ENCODE data around the gene C2CD5. TPM values are rescaled to one million over a fixed set of nuclear protein-coding genes. Genes with fewer than 3 reads are reported as not detected.

Gene C2CD5
- total and polyA plus RNA-seq, 2 donors (not counting 1 experiment from before 2014, with no cell fraction given), result 26.6 to 37.7 TPM

DNA sequence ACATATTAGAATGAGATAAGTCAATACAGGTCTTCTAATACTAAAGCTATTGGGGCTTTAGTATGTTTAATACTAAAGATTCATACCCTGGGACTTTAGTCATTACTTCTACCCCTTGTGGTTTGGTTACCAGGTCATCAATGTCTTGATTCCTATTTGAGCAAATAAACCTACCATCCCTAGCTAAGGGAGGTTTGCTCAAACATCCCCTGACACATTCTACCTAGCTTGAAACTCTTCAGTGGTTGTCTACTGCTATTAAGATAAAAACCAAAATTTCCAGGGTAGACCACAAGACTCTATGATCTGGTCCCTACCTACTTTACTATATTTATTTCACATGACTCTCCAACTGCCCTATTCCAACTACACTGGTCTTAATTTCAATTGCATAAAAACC is 7.3 kb upstream of the C2CD5 start:
- Histone ChIP-seq H3K27me3 (ENCODE audit: control insufficient read depth, insufficient read depth, low read length) (no peaks in the 10 kb centered on the region), H3K36me3 (ENCODE audit: control insufficient read depth, insufficient read depth, low read length) (no peaks in the 10 kb centered on the region), H4K20me1 (ENCODE audit: control insufficient read depth, extremely low read depth, insufficient read depth, low read length) (no peaks in the 10 kb centered on the region), H3K4me2 (ENCODE audit: extremely low read depth, insufficient read depth, low read length) (no peak overlapping the region), H3K9me3 (ENCODE audit: control insufficient read depth, insufficient read depth, low read depth, low read length) (no peaks in the 10 kb centered on the region), H2AFZ (ENCODE audit: low read length) (no peak overlapping the region), H3K79me2 (ENCODE audit: control insufficient read depth, insufficient read depth, low read length) (no peaks in the 10 kb centered on the region), H3K4me3 (replicated peaks in 1 of 4; ENCODE audit: control extremely low read depth in 1 of 4, insufficient read depth in 1 of 4, low read depth in 3 of 4, low read length in 4 of 4) (no peak overlapping the region), H3K4me1 (ENCODE audit: control insufficient read depth, extremely low read depth, insufficient read depth, low read length) (no peaks in the 10 kb centered on the region), H3K9ac (ENCODE audit: insufficient read depth, low read length) (no peak overlapping the region), H3K27ac (ENCODE audit: insufficient read depth, low read length) (no peak overlapping the region)
- no peak for TF ChIP-seq EZH2 (IDR thresholded peaks at IDR 0.05; ENCODE audit: low read length, missing control alignments)
- TF ChIP-seq, protein P1, sequence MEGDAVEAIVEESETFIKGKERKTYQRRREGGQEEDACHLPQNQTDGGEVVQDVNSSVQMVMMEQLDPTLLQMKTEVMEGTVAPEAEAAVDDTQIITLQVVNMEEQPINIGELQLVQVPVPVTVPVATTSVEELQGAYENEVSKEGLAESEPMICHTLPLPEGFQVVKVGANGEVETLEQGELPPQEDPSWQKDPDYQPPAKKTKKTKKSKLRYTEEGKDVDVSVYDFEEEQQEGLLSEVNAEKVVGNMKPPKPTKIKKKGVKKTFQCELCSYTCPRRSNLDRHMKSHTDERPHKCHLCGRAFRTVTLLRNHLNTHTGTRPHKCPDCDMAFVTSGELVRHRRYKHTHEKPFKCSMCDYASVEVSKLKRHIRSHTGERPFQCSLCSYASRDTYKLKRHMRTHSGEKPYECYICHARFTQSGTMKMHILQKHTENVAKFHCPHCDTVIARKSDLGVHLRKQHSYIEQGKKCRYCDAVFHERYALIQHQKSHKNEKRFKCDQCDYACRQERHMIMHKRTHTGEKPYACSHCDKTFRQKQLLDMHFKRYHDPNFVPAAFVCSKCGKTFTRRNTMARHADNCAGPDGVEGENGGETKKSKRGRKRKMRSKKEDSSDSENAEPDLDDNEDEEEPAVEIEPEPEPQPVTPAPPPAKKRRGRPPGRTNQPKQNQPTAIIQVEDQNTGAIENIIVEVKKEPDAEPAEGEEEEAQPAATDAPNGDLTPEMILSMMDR (conservative IDR thresholded peaks at IDR 0.05 in 1 of 2, IDR thresholded peaks at IDR 0.05 in 1 of 2; ENCODE audit: low read depth in 1 of 2, low read length in 2 of 2), result no peak
- DNase-seq (ENCODE audit: low read depth in 2 of 2), result no peak

DNA sequence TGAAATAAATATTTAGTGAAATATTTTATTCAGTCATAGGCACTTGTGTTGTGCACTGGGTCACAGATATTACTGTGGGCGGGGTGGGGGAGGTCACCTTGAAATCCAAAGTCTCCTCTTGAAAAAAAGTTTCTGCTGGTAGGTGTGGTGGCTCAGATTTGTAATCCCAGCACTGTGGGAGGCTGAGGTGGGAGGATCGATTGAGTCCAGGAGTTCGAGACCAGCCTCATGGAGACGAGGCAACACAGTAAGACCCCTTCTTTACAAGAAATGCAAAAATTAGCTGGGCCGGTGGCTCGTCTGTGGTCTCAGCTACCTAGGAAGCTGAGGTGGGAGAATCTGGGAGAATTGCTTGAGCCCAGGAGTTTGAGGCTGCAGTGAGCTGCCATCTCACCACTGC is 913 bp upstream of the C2CD5 start:
- peaks cover 5% of the 10 kb centered on the region for H3K4me1 ChIP-seq (ENCODE audit: control insufficient read depth, extremely low read depth, insufficient read depth, low read length)
- H3K9ac ChIP-seq (ENCODE audit: insufficient read depth, low read length), result no peak overlapping the region
- TF ChIP-seq, protein P1 (conservative IDR thresholded peaks at IDR 0.05 in 1 of 2, IDR thresholded peaks at IDR 0.05 in 1 of 2; ENCODE audit: low read depth in 1 of 2, low read length in 2 of 2), result no peak
- TF ChIP-seq EZH2 (IDR thresholded peaks at IDR 0.05; ENCODE audit: low read length, missing control alignments), result no peak
- H3K4me3 ChIP-seq (replicated peaks in 1 of 4; ENCODE audit: control extremely low read depth in 1 of 4, insufficient read depth in 1 of 4, low read depth in 3 of 4, low read length in 4 of 4), result no peak overlapping the region
- H3K27ac ChIP-seq (ENCODE audit: insufficient read depth, low read length), result no peak overlapping the region
- H3K36me3 ChIP-seq (ENCODE audit: control insufficient read depth, insufficient read depth, low read length), result no peaks in the 10 kb centered on the region
- H2AFZ ChIP-seq (ENCODE audit: low read length), result no peak overlapping the region
- no peak overlapping the region for H3K4me2 ChIP-seq (ENCODE audit: extremely low read depth, insufficient read depth, low read length)
- no peaks in the 10 kb centered on the region for H3K9me3 ChIP-seq (ENCODE audit: control insufficient read depth, insufficient read depth, low read depth, low read length)
- H4K20me1 ChIP-seq (ENCODE audit: control insufficient read depth, extremely low read depth, insufficient read depth, low read length), result no peaks in the 10 kb centered on the region
- no peak for DNase-seq (ENCODE audit: low read depth in 2 of 2)
- no peaks in the 10 kb centered on the region for H3K27me3 ChIP-seq (ENCODE audit: control insufficient read depth, insufficient read depth, low read length)
- H3K79me2 ChIP-seq (ENCODE audit: control insufficient read depth, insufficient read depth, low read length), result peaks cover 11% of the 10 kb centered on the region

DNA sequence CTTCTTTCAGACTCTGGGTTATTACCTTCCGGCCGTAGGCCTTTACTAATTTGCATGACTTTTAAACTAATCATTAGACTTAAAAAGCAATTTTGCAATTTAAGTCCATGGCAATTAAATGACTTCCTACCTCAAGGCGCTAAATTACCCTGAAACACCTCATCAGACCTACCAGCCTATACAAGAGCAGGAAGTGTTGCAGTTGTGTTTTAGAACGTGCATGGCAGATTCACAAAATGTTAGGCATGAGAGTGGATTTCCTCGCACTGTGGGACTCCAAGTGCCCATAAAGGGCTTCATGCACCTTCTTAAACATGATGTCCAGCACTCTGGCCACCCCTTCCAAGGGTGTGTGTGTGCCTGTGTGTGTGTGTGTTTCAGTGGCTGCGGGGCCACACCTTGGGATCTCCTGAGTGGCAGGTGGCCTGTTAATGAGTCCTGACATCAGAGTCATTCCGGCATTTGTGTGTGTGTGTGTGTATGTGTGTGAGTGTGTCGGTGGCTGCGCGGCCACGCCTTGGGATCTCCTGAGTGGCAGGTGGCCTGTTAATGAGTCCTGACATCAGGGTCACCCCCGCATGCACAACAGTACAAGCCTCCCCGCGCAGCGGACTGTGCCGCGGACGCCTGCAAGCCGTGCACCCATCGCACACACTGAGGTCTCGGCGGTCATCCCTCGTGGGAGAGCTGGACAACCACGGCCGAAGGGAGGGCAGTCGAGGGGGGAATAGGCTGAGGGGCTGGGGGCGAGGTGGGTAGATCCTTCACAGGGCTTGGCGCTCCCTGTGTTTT is 900 bp downstream of the C2CD5 start:
- Histone ChIP-seq H3K4me1 (ENCODE audit: control insufficient read depth, extremely low read depth, insufficient read depth, low read length) (peaks cover 5% of the 10 kb centered on the region), H3K9ac (ENCODE audit: insufficient read depth, low read length) (peak overlapping the region; percentile 64), H3K4me3 (replicated peaks in 1 of 4; ENCODE audit: control extremely low read depth in 1 of 4, insufficient read depth in 1 of 4, low read depth in 3 of 4, low read length in 4 of 4) (peak overlapping the region; percentile 86 to 91 (median 88)), H3K27ac (ENCODE audit: insufficient read depth, low read length) (peak overlapping the region; percentile 69), H2AFZ (ENCODE audit: low read length) (peak overlapping the region; percentile 98), H3K4me2 (ENCODE audit: extremely low read depth, insufficient read depth, low read length) (peak overlapping the region; percentile 81), H3K79me2 (ENCODE audit: control insufficient read depth, insufficient read depth, low read length) (peaks cover 11% of the 10 kb centered on the region), H3K9me3 (ENCODE audit: control insufficient read depth, insufficient read depth, low read depth, low read length) (no peaks in the 10 kb centered on the region), H3K27me3 (ENCODE audit: control insufficient read depth, insufficient read depth, low read length) (no peaks in the 10 kb centered on the region), H4K20me1 (ENCODE audit: control insufficient read depth, extremely low read depth, insufficient read depth, low read length) (no peaks in the 10 kb centered on the region), H3K36me3 (ENCODE audit: control insufficient read depth, insufficient read depth, low read length) (no peaks in the 10 kb centered on the region)
- TF ChIP-seq EZH2 (IDR thresholded peaks at IDR 0.05; ENCODE audit: low read length, missing control alignments), result no peak
- TF ChIP-seq, protein P1 (conservative IDR thresholded peaks at IDR 0.05 in 1 of 2, IDR thresholded peaks at IDR 0.05 in 1 of 2; ENCODE audit: low read depth in 1 of 2, low read length in 2 of 2), result no peak
- DNase-seq (ENCODE audit: low read depth in 2 of 2), result peak; percentile 16 to 34
